Measurements from ENCODE around the gene DISP3. TPM values are rescaled to one million over a fixed set of nuclear protein-coding genes. Genes with fewer than 3 reads are reported as not detected.

Gene DISP3
- total and polyA plus RNA-seq, 2 experiments from 2014 or later: 0.10 TPM; not detected in 1

DNA sequence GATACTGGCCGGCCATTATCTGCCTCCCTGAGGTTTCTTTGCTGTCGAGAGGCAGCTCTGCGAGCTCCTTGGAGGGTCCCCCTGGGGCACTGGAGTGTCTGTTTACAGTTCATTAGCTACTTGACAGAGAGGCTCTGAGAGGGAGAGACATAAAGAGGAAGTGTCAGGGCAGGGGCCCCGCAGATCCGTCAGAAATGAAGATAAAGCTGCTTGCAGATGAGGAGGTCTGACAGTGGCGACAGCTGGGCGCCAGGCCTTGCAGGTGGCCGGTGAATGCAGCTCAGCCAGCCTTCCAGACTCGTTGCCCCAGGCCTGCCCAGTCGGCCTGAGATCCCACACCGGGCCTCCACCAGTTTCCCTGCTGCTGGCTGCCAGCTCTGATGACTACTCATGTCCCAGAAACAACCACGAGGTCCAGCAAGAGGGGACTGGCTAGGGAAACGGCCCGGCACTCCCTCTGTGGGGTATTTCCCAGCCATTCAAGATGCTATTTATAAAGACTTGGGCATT, 84.7 kb downstream of the DISP3 start:
- Histone ChIP-seq H3K27me3 (peaks cover 18% of the 10 kb centered on the region), H2AFZ (no peak overlapping the region), H3K36me3 (replicated peaks; ENCODE audit: insufficient read depth, low read depth) (no peaks in the 10 kb centered on the region), H3K9me2 (replicated peaks; ENCODE audit: insufficient read depth) (no peaks in the 10 kb centered on the region), H3K9me3 (ENCODE audit: low read depth) (no peaks in the 10 kb centered on the region), H4K20me1 (ENCODE audit: insufficient read depth, poor library complexity, severe bottlenecking) (no peaks in the 10 kb centered on the region), H3K79me2 (no peaks in the 10 kb centered on the region), H3K4me1 (ENCODE audit: insufficient read depth) (no peaks in the 10 kb centered on the region), H3K27ac (no peak overlapping the region), H3K4me2 (peak overlapping the region; percentile 24), H3K4me3 (no peak overlapping the region)
- peak; percentile 50 for DNase-seq (ENCODE audit: low spot score)
- 7% methylated on average over 14 of the region's 14 CpGs for WGBS (ENCODE audit: low lambda C conversion rate, missing lambda C conversion rate)
- TF ChIP-seq, protein P1, sequence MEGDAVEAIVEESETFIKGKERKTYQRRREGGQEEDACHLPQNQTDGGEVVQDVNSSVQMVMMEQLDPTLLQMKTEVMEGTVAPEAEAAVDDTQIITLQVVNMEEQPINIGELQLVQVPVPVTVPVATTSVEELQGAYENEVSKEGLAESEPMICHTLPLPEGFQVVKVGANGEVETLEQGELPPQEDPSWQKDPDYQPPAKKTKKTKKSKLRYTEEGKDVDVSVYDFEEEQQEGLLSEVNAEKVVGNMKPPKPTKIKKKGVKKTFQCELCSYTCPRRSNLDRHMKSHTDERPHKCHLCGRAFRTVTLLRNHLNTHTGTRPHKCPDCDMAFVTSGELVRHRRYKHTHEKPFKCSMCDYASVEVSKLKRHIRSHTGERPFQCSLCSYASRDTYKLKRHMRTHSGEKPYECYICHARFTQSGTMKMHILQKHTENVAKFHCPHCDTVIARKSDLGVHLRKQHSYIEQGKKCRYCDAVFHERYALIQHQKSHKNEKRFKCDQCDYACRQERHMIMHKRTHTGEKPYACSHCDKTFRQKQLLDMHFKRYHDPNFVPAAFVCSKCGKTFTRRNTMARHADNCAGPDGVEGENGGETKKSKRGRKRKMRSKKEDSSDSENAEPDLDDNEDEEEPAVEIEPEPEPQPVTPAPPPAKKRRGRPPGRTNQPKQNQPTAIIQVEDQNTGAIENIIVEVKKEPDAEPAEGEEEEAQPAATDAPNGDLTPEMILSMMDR (IDR thresholded peaks at IDR 0.05; ENCODE audit: poor library complexity): no peak
- no peak for TF ChIP-seq EZH2phosphoT487 (IDR thresholded peaks at IDR 0.05; ENCODE audit: low read depth, severe bottlenecking, unreplicated experiment)
- no peak for TF ChIP-seq EZH2 (IDR thresholded peaks at IDR 0.05; ENCODE audit: borderline replicate concordance)

DNA sequence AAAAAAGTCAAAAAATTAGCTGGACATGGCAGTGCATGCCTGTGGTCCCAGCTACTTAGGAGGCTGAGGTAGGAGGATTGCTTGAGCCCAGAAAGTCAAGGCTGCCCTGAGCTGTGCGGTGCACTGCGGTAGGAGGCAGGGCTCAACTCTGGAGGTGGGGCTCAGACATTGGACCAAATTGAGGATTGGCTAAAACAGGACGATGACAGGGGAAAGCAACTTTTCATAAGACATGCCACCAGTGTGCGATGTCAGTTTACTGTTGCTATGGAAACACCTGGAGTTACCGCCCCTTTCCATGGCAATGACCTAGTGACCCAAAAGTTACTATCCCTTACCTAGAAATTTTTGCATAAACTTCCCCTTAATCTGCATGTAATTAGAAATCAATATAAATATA, 85.3 kb downstream of the DISP3 start:
- H3K4me2 ChIP-seq: no peak overlapping the region
- no peaks in the 10 kb centered on the region for H4K20me1 ChIP-seq (ENCODE audit: insufficient read depth, poor library complexity, severe bottlenecking)
- TF ChIP-seq, protein P1 (IDR thresholded peaks at IDR 0.05; ENCODE audit: poor library complexity): no peak
- TF ChIP-seq EZH2 (IDR thresholded peaks at IDR 0.05; ENCODE audit: borderline replicate concordance): no peak
- TF ChIP-seq EZH2phosphoT487 (IDR thresholded peaks at IDR 0.05; ENCODE audit: low read depth, severe bottlenecking, unreplicated experiment): no peak
- H2AFZ ChIP-seq: no peak overlapping the region
- no peaks in the 10 kb centered on the region for H3K36me3 ChIP-seq (replicated peaks; ENCODE audit: insufficient read depth, low read depth)
- no peaks in the 10 kb centered on the region for H3K9me2 ChIP-seq (replicated peaks; ENCODE audit: insufficient read depth)
- no peak for DNase-seq (ENCODE audit: low spot score)
- no peaks in the 10 kb centered on the region for H3K79me2 ChIP-seq
- H3K4me3 ChIP-seq: no peak overlapping the region
- no peaks in the 10 kb centered on the region for H3K9me3 ChIP-seq (ENCODE audit: low read depth)
- no peaks in the 10 kb centered on the region for H3K4me1 ChIP-seq (ENCODE audit: insufficient read depth)
- peaks cover 12% of the 10 kb centered on the region for H3K27me3 ChIP-seq
- WGBS (ENCODE audit: low lambda C conversion rate, missing lambda C conversion rate): 84% methylated on average over 5 of the region's 5 CpGs
- no peak overlapping the region for H3K27ac ChIP-seq

DNA sequence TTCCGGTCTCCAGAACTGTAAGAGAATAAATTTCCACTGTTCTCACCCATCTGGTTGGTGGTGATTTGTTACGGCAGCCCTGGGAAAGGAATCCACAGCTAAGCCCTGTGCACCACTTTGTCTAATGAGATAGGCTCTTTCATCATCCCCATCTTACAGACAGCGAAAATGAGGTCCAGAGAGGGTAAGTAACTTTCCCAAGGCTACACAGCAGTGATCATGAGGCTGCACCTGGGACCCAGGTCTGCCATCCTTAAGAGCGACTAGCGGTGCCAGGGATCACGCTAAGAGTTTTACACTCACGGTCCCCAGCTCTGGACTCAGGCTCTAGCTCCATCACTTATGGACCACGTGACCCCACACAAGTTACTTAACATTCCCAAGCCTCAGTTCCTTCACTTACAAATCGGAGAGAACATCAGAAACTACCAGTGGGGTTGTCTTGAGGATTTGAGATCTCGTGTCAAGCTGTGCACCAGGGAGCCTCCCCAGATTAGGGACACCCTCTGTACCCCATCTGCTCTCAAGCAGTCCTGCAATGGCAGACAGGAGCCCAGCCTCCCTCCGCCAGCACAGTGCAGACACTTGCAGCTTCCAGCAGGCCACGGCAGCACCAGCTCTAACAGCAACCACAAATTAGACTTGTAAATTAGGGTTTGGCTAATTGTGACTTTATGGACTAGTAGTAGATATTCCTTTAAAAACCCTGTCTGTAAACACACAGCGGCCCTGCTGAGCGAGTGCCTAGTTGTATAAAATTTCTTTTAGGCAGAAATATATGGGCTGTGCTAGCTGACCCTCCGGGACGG, 87.3 kb downstream of the DISP3 start:
- no peaks in the 10 kb centered on the region for H3K4me1 ChIP-seq (ENCODE audit: insufficient read depth)
- 75% methylated on average over 16 of the region's 16 CpGs for WGBS (ENCODE audit: low lambda C conversion rate, missing lambda C conversion rate)
- no peaks in the 10 kb centered on the region for H3K9me3 ChIP-seq (ENCODE audit: low read depth)
- TF ChIP-seq EZH2 (IDR thresholded peaks at IDR 0.05; ENCODE audit: borderline replicate concordance) (no peak), EZH2phosphoT487 (IDR thresholded peaks at IDR 0.05; ENCODE audit: low read depth, severe bottlenecking, unreplicated experiment) (no peak)
- TF ChIP-seq, protein P1 (IDR thresholded peaks at IDR 0.05; ENCODE audit: poor library complexity): no peak
- no peak for DNase-seq (ENCODE audit: low spot score)
- no peaks in the 10 kb centered on the region for H3K36me3 ChIP-seq (replicated peaks; ENCODE audit: insufficient read depth, low read depth)
- no peak overlapping the region for H3K4me3 ChIP-seq
- no peaks in the 10 kb centered on the region for H3K27me3 ChIP-seq
- H3K27ac ChIP-seq: no peak overlapping the region
- H3K79me2 ChIP-seq: no peaks in the 10 kb centered on the region
- H3K9me2 ChIP-seq (replicated peaks; ENCODE audit: insufficient read depth): no peaks in the 10 kb centered on the region
- H3K4me2 ChIP-seq: no peak overlapping the region
- no peak overlapping the region for H2AFZ ChIP-seq
- no peaks in the 10 kb centered on the region for H4K20me1 ChIP-seq (ENCODE audit: insufficient read depth, poor library complexity, severe bottlenecking)

Data from hepatocyte (in vitro differentiated cells).